ENCODE measurements around the gene PHYHD1. TPM values are rescaled to one million over a fixed set of nuclear protein-coding genes. Genes with fewer than 3 reads are reported as not detected.
A peak's percentile ranks its signal among the peaks of the same experiment; 100 is the strongest.

Gene PHYHD1
- total and polyA plus RNA-seq, 2 of the 4 experiments (the other 2 are of a cell fraction) = 2.2 to 8.4 TPM

DNA sequence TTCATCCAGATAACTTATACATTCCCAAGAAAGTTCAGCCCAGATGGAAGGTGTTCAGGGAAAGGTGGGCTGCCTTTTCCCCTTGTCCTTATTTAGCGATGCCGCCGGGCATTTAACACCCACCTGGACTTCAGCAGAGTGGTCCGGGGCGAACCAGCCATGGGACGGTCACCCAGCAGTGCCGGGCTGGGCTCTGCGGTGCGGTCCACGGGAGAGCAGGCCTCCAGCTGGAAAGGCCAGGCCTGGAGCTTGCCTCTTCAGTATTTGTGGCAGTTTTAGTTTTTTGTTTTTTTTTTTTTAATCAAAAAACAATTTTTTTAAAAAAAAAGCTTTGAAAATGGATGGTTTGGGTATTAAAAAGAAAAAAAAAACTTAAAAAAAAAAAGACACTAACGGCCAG lies 4.0 kb upstream of the PHYHD1 start:
- dilution Hi-C loops (cut with HindIII; ENCODE audit: low sequenced_read_pairs, unreplicated experiment) (no loop called here), in situ Hi-C loops (cut with MboI; ENCODE audit: low sequenced_read_pairs) (no loop called here), intact Hi-C loops (cut with micrococcal nuclease) (no loop called here)
- peak overlapping the region; percentile 91; the same call in 1 of the 3 replicates for H2BK15ac ChIP-seq (ENCODE audit: low read depth, low read length)
- peaks cover 44% of the 10 kb centered on the region for H3K9me1 ChIP-seq (ENCODE audit: insufficient read depth, low read length)
- H4K20me1 ChIP-seq (ENCODE audit: insufficient read depth, low read length) = no peaks in the 10 kb centered on the region
- no peak for ATAC-seq (ENCODE audit: low read depth)
- H2AK5ac ChIP-seq (ENCODE audit: low read depth, low read length) = peak overlapping the region; percentile 92
- peak overlapping the region; percentile 45; the same call in 1 of the 2 replicates for H2BK120ac ChIP-seq (ENCODE audit: low read depth, low read length)
- no TSS peak for BruUV-seq (replicated peaks)
- CTCF ChIA-PET = interaction anchor here (1.1 kb wide), 1 partner anchor 53 kb away, joined by 3 read pairs; no protein-coding TSS in a partner anchor
- peak overlapping the region; percentile 38 to 88; a peak in 3 of 4 replicates for H4K8ac ChIP-seq (ENCODE audit: low read depth in 2 of 2, low read length in 2 of 2)
- peak overlapping the region; percentile 40 for H2BK5ac ChIP-seq (ENCODE audit: low read depth, low read length, poor library complexity, severe bottlenecking)
- POLR2A ChIA-PET (ENCODE audit: unreplicated experiment) = no interaction called here
- H4K91ac ChIP-seq (ENCODE audit: insufficient read depth, low read depth, low read length) = peak overlapping the region; percentile 82
- no peak overlapping the region for H3K4me3 ChIP-seq (ENCODE audit: insufficient read depth, low read depth, low read length)
- no peak overlapping the region for H3K4me2 ChIP-seq (ENCODE audit: low read depth, low read length)
- H3K23ac ChIP-seq (ENCODE audit: low read depth, low read length) = peak overlapping the region; percentile 44
- H3K9me3 ChIP-seq (ENCODE audit: control insufficient read depth, insufficient read depth, low read length) = no peaks in the 10 kb centered on the region
- H3K36me3 ChIP-seq (ENCODE audit: control insufficient read depth, insufficient read depth, low read length) = peaks cover 24% of the 10 kb centered on the region
- peaks cover 34 to 80% of the 10 kb centered on the region in 2 experiments; a peak in 3 of 4 replicates for H3K79me1 ChIP-seq (ENCODE audit: low read depth in 1 of 2, low read length in 2 of 2)
- peak overlapping the region; percentile 91 for H2AK9ac ChIP-seq (replicated peaks; ENCODE audit: low read depth, low read length, poor library complexity)
- H4K5ac ChIP-seq (ENCODE audit: low read depth, low read length) = peak overlapping the region; percentile 31; the same call in 1 of the 2 replicates
- H3K14ac ChIP-seq (replicated peaks; ENCODE audit: low read depth, low read length) = peak overlapping the region; percentile 65
- TF ChIP-seq SMC3 (IDR thresholded peaks at IDR 0.05; ENCODE audit: low read depth, low read length) (no peak), BHLHE40 (IDR thresholded peaks at IDR 0.05; ENCODE audit: low read depth, low read length) (no peak), RFX5 (IDR thresholded peaks at IDR 0.05; ENCODE audit: low read depth, low read length) (no peak), MAFK (IDR thresholded peaks at IDR 0.05; ENCODE audit: low read depth, low read length) (no peak), FOS (IDR thresholded peaks at IDR 0.05; ENCODE audit: low read depth, low read length) (no peak), CEBPB (IDR thresholded peaks at IDR 0.05; ENCODE audit: low read depth, low read length) (no peak), MAZ (IDR thresholded peaks at IDR 0.05; ENCODE audit: borderline replicate concordance, low read depth, low read length) (no peak), CHD1 (IDR thresholded peaks at IDR 0.05; ENCODE audit: low read depth, low read length) (no peak)
- TF ChIP-seq, protein P1, sequence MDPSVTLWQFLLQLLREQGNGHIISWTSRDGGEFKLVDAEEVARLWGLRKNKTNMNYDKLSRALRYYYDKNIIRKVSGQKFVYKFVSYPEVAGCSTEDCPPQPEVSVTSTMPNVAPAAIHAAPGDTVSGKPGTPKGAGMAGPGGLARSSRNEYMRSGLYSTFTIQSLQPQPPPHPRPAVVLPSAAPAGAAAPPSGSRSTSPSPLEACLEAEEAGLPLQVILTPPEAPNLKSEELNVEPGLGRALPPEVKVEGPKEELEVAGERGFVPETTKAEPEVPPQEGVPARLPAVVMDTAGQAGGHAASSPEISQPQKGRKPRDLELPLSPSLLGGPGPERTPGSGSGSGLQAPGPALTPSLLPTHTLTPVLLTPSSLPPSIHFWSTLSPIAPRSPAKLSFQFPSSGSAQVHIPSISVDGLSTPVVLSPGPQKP (IDR thresholded peaks at IDR 0.05; ENCODE audit: borderline replicate concordance, low read depth, low read length) = no peak
- TF ChIP-seq, protein P2, sequence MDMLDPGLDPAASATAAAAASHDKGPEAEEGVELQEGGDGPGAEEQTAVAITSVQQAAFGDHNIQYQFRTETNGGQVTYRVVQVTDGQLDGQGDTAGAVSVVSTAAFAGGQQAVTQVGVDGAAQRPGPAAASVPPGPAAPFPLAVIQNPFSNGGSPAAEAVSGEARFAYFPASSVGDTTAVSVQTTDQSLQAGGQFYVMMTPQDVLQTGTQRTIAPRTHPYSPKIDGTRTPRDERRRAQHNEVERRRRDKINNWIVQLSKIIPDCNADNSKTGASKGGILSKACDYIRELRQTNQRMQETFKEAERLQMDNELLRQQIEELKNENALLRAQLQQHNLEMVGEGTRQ (IDR thresholded peaks at IDR 0.05; ENCODE audit: low read depth, low read length) = no peak
- TF ChIP-seq, protein P3, sequence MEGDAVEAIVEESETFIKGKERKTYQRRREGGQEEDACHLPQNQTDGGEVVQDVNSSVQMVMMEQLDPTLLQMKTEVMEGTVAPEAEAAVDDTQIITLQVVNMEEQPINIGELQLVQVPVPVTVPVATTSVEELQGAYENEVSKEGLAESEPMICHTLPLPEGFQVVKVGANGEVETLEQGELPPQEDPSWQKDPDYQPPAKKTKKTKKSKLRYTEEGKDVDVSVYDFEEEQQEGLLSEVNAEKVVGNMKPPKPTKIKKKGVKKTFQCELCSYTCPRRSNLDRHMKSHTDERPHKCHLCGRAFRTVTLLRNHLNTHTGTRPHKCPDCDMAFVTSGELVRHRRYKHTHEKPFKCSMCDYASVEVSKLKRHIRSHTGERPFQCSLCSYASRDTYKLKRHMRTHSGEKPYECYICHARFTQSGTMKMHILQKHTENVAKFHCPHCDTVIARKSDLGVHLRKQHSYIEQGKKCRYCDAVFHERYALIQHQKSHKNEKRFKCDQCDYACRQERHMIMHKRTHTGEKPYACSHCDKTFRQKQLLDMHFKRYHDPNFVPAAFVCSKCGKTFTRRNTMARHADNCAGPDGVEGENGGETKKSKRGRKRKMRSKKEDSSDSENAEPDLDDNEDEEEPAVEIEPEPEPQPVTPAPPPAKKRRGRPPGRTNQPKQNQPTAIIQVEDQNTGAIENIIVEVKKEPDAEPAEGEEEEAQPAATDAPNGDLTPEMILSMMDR (conservative IDR thresholded peaks at IDR 0.05; ENCODE audit: low read depth, low read length) = no peak
- no peaks in the 10 kb centered on the region for H3K27me3 ChIP-seq (ENCODE audit: control insufficient read depth, insufficient read depth, low read length)
- no peak overlapping the region for H3K56ac ChIP-seq (ENCODE audit: extremely low read depth, insufficient read depth, low read length)
- DNase-seq = no peak
- H3K18ac ChIP-seq (ENCODE audit: low read depth, low read length) = no peak overlapping the region
- no peak overlapping the region for H3K9ac ChIP-seq (ENCODE audit: low read depth, low read length)
- 92% methylated on average over 5 of the region's 11 CpGs; no CpG with 5 or more reads in 1 of the 2 experiments for WGBS, 2 experiments (ENCODE audit: extremely low coverage in 2 of 2, insufficient read length in 1 of 2)
- peak overlapping the region; percentile 28 for H2AFZ ChIP-seq (replicated peaks; ENCODE audit: low read length, poor library complexity)
- H3K4ac ChIP-seq (ENCODE audit: low read depth, low read length) = peak overlapping the region; percentile 80; the same call in 1 of the 2 replicates
- peak overlapping the region; percentile 59; the same call in 1 of the 2 replicates for H3K27ac ChIP-seq (ENCODE audit: insufficient read depth, low read length)
- peaks cover 31% of the 10 kb centered on the region for H3K4me1 ChIP-seq (ENCODE audit: control insufficient read depth, insufficient read depth, low read length)
- 0 out of 2 replicates have a peak overlapping the region, but pooled peaks have one; percentile 18 for H2BK20ac ChIP-seq (ENCODE audit: low read depth, low read length)
